HepG2 (cell line): ENCODE results near the gene TRPM1. TPM values are rescaled to one million over a fixed set of nuclear protein-coding genes. Genes with fewer than 3 reads are reported as not detected.

Experiments
- ATAC-seq: fragments of 200-7000 bp; cut with Tn5 transposase; 3 replicates; pipeline ENCODE4 v1.9.1; 2020; ENCODE audit warnings: mild to moderate bottlenecking, moderate library complexity
- BruUV-seq: library from RNA; stranded (reverse); fragments of 400-500 nt; replicated peaks from 2 replicates; lab custom pipeline; 2021; lab: Mats Ljungman, UMichigan
- CTCF ChIA-PET: fragments of 300-600 bp; formaldehyde crosslinking; extraction: SDS; loops from one replicate; lab custom pipeline; 2021; ENCODE audit warnings: low total read pairs, inconsistent platforms, low intra/inter-chr PET ratio; lab: Yijun Ruan, JAX
- POLR2A ChIA-PET: fragments of 350-600 bp; sonication (Branson Sonifier 250); formaldehyde crosslinking; loops from one replicate; lab custom pipeline; 2020; ENCODE audit warnings: antibody characterized with exemption, inconsistent platforms; lab: Yijun Ruan, JAX
- DNase-seq: peaks from one replicate; pipeline ENCODE4 v3.0.0-alpha.2; 2015; ENCODE audit warnings: low spot score
- FAIRE-seq: peaks from 3 replicates; lab custom pipeline; 2011; peaks lifted over from hg19 to GRCh38; lab: Jason Lieb, UNC
- H2AFZ ChIP-seq: one replicate; pipeline ENCODE4 v1.6.1; 2011; ENCODE audit warnings: low read length, inconsistent platforms
- H3K27ac ChIP-seq: fragments of 300-600 bp; 3 replicates; pipeline ENCODE4 v1.8.0; 2011; ENCODE audit warnings: mixed run types, mild to moderate bottlenecking, mixed read lengths, low read length, inconsistent platforms; ENCODE audit not compliant: insufficient read depth; ENCODE audit errors: extremely low read length
- H3K27me3 ChIP-seq, 2 experiments: fragments of 200-600 bp in 1 of 2; 2 replicates in 1 of 2; 3 replicates in 1 of 2; pipeline versions ENCODE4 v1.6.0 to v1.8.0; 2011; ENCODE audit warnings: low read length in 2 of 2, mild to moderate bottlenecking in 2 of 2, moderate library complexity in 2 of 2, inconsistent platforms in 1 of 2; ENCODE audit not compliant: insufficient read depth in 2 of 2, control insufficient read depth in 1 of 2
- H3K36me3 ChIP-seq, 2 experiments: fragments of 200-600 bp in 1 of 2; replicated peaks in 1 of 2; 2 replicates in 1 of 2; 3 replicates in 1 of 2; pipeline versions ENCODE4 v1.5.1 to v1.8.0; 2011; ENCODE audit warnings: low read length in 2 of 2, inconsistent platforms in 1 of 2; ENCODE audit not compliant: insufficient read depth in 2 of 2, control insufficient read depth in 1 of 2
- H3K4me1 ChIP-seq: 2 replicates; pipeline ENCODE4 v1.5.1; 2012; ENCODE audit warnings: low read length, inconsistent platforms; ENCODE audit not compliant: insufficient read depth
- H3K4me2 ChIP-seq: 2 replicates; pipeline ENCODE4 v1.6.0; 2011; ENCODE audit warnings: low read depth, low read length, inconsistent platforms
- H3K4me3 ChIP-seq, 3 experiments: fragments of 200-600 bp in 1 of 3; sonication (generic), shearing (Covaris generic) in 1 of 3; replicated peaks in 1 of 3; 2 replicates each; pipeline ENCODE4 v1.5.1; 2011 to 2016; ENCODE audit warnings: low read length in 3 of 3, inconsistent platforms in 2 of 3, low read depth in 2 of 3, mild to moderate bottlenecking in 2 of 3, control low read depth in 1 of 3, mixed read lengths in 1 of 3; ENCODE audit not compliant: insufficient read depth in 1 of 3
- H3K79me2 ChIP-seq: one replicate; pipeline ENCODE4 v1.6.1; 2011; ENCODE audit warnings: low read length, inconsistent platforms; ENCODE audit not compliant: insufficient read depth
- H3K9ac ChIP-seq: 2 replicates; pipeline ENCODE4 v1.6.0; 2011; ENCODE audit warnings: mild to moderate bottlenecking, low read depth, low read length, inconsistent platforms; ENCODE audit not compliant: insufficient read depth
- H3K9me3 ChIP-seq: 2 replicates; pipeline ENCODE4 v1.5.1; 2012; ENCODE audit warnings: mild to moderate bottlenecking, low read length
- H4K20me1 ChIP-seq: 2 replicates; pipeline ENCODE4 v1.6.0; 2011; ENCODE audit warnings: inconsistent platforms, mild to moderate bottlenecking, low read length, moderate library complexity; ENCODE audit not compliant: insufficient read depth
- CTCF ChIP-seq: sonication (generic); formaldehyde crosslinking; IDR thresholded peaks from 2 replicates; pipeline ENCODE4 v1.5.0; 2020; ENCODE audit warnings: mild to moderate bottlenecking, missing genetic modification reagents, moderate library complexity
- MAFF ChIP-seq: IDR thresholded peaks from 2 replicates; pipeline ENCODE4 v1.6.1; 2011; ENCODE audit warnings: low read depth, low read length, improper control_type of control experiment
- RFX5 ChIP-seq: IDR thresholded peaks from 2 replicates; pipeline ENCODE4 v1.6.1; 2011; ENCODE audit warnings: low read depth, low read length, improper control_type of control experiment
- ZNF512B ChIP-seq: sonication (generic); formaldehyde crosslinking; IDR thresholded peaks from 2 replicates; pipeline ENCODE4 v1.5.1; 2020; ENCODE audit warnings: missing genetic modification reagents, mild to moderate bottlenecking, borderline replicate concordance
- ZNF883 ChIP-seq: sonication (generic); formaldehyde crosslinking; IDR thresholded peaks from 2 replicates; pipeline ENCODE4 v1.5.1; 2020; ENCODE audit warnings: mild to moderate bottlenecking, missing genetic modification reagents; ENCODE audit errors: not compliant biosample characterization
- WGBS: methylation state at CpG from one replicate; pipeline ENCODE4 v1.1.6; 2017; ENCODE audit warnings: low lambda C conversion rate; 5-methylcytosine and 5-hydroxymethylcytosine counted together
- in situ Hi-C: cut with HindIII; loops from 2 replicates; pipeline ENCODE4 v1.10.0; 2017; ENCODE audit warnings: low pct_unique_long_range_greater_than_20kb; ENCODE audit not compliant: extremely low pct_ligation_motif_present
- intact Hi-C: fragments of 100-400 bp; cut with micrococcal nuclease; formaldehyde crosslinking; loops from one replicate; pipeline ENCODE4 v1.10.0; 2022; ENCODE audit not compliant: unreplicated experiment
- polyA plus RNA-seq, 8 experiments: library from polyadenylated mRNA; depleted of rRNA in 3 of 8; stranded (reverse) in 7 of 8; unstranded in 1 of 8; fragments of >200 nt; fragmentation: Illumina TruSeq in 4 of 8; extraction: Trizol in 4 of 8; gene quantifications; 2 replicates each; pipeline versions ENCODE4 v1.2.1 to v1.2.3, GENCODE V29; 2011 to 2016; ENCODE audit warnings: low read depth in 4 of 8, missing spikeins in 1 of 8, mixed read lengths in 1 of 8; ENCODE audit not compliant: insufficient read depth in 1 of 8
- total RNA-seq, 5 experiments: library from RNA; depleted of rRNA; stranded (reverse); fragments of >200 nt; fragmentation: Illumina TruSeq; extraction: Trizol; gene quantifications; 2 replicates each; pipeline ENCODE4 v1.2.3, GENCODE V29; 2016; ENCODE audit warnings: low read depth in 1 of 5

Gene TRPM1
- total and polyA plus RNA-seq, 2 of the 13 experiments (the other 11 are each of a cell fraction or from before 2014, with no cell fraction given), result not detected

DNA sequence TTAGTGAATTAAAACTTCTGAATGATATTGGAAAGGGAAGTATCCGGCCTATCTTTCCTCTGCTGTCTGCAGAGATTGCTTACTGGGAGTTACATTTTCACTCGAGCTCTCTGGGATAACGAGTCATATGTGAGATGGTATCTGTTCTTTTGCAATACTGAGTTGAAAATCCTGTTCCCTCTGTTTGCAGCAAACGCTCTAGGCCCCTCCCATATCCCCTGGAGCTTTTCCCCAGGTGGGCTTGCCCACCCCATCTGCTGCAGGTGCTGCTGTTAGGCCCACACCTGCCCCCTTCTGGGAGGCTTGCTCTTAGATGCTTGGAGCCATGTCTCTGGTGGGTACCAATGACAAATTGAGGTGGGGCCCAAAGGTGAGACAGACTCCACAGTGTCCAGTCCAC is 67.4 kb downstream of the TRPM1 start:
- H2AFZ ChIP-seq, result no peak overlapping the region
- ChIA-PET POLR2A (no interaction called here), CTCF (no interaction called here)
- intact Hi-C loops (no loop called here), in situ Hi-C loops (no loop called here)
- no peaks in the 10 kb centered on the region for H3K4me1 ChIP-seq
- H4K20me1 ChIP-seq, result no peaks in the 10 kb centered on the region
- BruUV-seq, result no TSS peak
- no peak overlapping the region for H3K4me2 ChIP-seq
- no peak overlapping the region for H3K27ac ChIP-seq
- H3K36me3 ChIP-seq, result no peaks in the 10 kb centered on the region
- no peak overlapping the region for H3K9ac ChIP-seq
- FAIRE-seq, result no peak
- no peak for TF ChIP-seq ZNF512B (CRISPR knock-in tag)
- no peak for TF ChIP-seq MAFF
- TF ChIP-seq CTCF (CRISPR knock-in tag), result peak; percentile 35; the same call in 1 of the 2 replicates
- no peak for TF ChIP-seq ZNF883 (CRISPR knock-in tag)
- no peak for TF ChIP-seq RFX5
- TF ChIP-seq, all 625 proteins: peak for 1
- no peaks in the 10 kb centered on the region for H3K79me2 ChIP-seq
- DNase-seq (no peak), ATAC-seq (no peak)
- H3K9me3 ChIP-seq, result no peaks in the 10 kb centered on the region
- WGBS, result 6% methylated on average over 4 of the region's 4 CpGs
- H3K4me3 ChIP-seq, result no peak overlapping the region
- no peaks in the 10 kb centered on the region; a peak in 1 of 5 replicates for H3K27me3 ChIP-seq
